NCI-H1694 treated with DMSO at 0.1 percent for 48 hours (cell line): Measurements from ENCODE around the gene FLII.
"Not testable (repeated sequence)": the region's sequence is repeated elsewhere in the genome, so short reads cannot be mapped to it uniquely, and the experiment has no call there.

Experiments
- DNase-seq: peaks from one replicate; lab custom pipeline; 2025; lab: John Stamatoyannopoulos, UW

The FLII gene

DNA sequence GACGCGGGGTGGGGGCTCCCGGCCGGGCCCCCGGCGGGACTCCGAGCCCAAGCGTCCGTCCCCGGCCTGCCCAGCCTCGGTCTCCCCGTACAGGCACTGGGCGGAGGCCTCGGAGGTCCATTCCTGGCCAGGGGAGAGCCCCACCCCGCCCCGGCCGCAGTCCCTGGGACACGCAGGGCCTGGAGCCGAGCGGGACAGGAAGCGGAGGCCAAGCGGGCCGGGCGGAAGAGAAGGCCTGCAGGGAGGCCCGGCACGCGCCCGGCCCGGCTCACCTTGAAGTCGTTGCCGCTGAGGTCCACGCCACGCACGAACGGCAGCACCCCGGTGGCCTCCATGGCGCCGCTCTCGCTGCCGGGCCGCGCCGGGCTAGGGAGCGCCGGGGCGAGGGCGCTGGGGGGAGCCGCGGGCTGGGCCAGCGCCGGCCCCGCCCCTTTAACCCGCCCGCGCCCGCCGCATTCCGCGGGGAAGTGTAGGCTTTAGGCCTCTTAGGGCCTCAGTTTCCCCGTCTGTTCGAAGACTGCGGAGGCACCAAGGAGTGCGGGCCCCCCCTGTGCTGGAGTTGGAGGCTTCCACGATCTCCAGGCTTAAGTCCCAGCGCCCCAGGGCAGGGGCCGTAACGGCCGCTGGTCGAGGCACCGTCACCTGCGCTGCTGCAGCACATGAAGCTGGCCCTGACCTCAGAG is at the start of gene FLII:
TSS of gene FLII (minus strand) at position 383 of the 683 bp plus-strand sequence. CDS start at position 335, 48 bp downstream.
- no peak for DNase-seq

DNA sequence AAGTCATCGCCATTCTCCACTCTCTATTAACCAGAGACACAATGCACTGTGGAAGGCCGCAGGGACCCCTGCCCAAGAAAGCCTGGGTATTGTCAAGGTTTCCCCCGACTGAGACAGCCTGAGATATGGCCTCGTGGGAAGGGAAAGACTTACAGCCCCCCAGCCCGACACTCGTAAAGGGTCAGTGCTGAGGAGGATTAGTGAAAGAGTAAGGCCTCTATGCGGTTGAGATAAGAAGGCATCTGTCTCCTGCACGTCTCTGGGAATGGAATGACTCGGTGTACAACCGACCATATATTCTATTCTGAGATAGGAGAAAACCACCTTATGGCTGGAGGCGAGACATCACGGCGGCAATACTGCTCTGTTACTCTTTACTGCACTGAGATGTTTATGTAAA is 44.7 kb upstream of the FLII start:
- not testable (repeated sequence) for DNase-seq

DNA sequence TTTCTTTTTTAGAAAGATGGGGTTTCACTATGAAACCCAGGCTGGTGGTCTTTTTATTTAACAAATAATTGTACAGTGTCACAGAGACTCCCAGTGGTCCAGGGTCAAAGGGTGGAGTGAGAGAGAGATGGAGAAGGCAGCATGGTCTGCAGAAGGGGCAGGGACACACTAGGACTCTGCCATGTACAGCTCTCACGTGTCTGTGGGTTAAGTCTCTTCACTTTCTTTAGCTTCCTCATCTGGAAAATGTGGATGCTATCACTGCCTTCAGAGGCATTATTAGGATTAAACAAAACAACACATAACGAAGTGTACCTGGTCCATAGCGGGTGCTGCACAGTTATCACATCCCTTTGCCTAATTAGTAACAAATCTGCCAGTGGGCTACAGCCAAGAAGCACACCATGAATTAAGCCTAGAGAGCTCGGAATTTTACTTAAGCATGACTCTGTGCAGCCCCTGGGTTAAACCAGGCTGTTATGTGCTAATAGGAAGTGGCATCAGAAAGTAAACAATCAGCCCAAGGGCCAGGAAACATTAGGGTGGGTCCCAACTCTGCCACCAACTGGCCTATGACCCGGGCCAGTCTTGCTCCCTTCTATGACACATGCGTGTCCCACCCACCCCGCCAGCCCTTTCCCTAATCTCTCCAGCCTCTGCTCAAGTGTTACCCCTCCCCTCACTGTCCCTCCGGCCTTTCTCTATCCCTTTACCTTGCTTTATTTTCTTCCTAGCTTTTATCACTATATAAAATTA is 42.4 kb upstream of the FLII start:
- DNase-seq, result no peak

DNA sequence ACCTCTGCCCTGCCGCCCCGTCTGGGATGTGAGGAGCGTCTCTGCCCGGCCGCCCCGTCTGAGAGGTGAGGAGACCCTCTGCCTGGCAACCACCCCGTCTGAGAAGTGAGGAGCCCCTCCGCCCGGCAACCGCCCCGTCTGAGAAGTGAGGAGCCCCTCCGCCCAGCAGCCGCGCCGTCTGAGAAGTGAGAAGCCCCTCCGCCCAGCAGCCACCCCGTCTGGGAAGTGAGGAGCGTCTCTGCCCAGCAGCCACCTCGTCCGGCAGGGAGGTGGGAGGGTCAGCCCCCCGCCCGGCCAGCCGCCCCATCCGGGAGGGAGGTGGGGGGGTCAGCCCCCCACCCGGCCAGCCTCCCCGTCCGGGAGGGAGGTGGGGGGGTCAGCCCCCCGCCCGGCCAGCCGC is 39.5 kb upstream of the FLII start:
- DNase-seq, result not testable (repeated sequence)

DNA sequence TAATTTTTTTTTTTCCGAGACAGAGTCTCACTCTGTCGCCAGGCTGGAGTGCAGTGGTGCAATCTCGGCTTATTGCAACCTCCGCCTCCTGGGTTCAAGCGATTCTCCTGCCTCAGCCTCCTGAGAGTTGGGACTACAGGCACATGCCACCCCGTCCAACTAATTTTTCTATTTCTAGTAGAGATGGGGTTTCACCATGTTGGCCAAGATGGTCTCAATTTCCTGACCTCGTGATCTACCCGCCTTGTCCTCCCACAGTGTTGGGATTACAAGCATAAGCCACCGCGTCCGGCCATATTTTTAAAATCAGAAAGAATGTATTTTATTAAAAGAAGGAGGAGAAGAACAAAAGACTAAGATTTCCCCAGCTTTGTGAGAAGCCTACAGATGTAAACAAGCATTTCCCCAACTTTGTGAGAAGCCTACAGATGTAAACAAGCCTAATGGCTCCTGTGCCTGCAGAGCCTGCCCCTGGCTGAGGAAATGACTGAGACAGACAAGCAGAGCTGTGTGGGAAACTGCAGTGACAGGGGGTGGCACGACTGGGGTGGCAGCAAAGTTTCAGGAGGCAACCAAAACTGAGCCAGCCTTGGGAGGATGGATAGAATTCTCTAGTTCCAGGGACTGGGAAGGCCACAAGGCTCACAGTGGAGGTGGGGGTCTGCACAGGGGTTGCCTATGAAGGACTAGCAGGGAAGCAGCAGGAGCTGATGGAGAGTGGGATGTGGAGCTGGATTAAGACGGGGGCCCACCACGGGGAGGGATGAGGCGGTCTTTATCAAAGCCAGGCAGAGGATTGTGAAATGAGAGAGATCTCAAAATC is 33.4 kb upstream of the FLII start:
- no peak for DNase-seq

DNA sequence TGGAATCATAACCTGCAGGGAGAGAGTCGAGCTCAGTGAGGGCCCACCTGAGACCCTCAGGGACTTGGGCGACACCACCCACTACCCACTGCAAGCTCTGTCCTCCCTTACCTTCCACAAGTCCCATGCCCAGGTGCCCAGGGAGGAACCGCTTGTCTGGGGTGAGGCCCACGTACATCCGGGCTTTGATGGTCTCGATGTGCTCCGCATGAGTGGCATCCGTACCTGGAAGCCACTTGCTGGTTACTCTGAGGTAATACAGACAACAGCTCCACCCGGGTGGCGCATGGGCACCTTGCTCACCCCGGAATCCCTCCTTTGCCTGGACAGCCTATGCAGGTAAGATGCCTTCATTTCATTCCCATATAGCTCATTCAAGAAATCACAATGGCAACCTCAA is 26.8 kb upstream of the FLII start:
- no peak for DNase-seq

DNA sequence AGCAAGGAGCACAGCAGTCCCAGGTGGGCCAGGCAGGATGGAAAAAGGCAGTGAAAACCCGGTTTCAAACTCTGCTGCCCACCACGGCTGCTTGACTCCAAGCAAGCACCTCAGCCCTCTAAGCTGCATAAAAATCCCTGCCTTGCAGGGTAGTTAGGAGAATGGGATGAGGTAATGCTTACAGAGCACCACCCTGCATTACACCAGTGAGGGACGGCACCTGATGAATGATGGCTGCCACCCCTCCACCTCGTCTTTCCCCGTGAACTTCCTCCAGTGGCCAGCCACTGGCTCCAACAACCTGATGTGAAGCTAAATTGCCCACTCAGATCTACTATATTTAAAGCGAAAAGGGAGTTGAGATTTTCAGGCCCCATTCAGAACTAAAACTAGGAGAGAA is 23.2 kb upstream of the FLII start:
- DNase-seq, result no peak

DNA sequence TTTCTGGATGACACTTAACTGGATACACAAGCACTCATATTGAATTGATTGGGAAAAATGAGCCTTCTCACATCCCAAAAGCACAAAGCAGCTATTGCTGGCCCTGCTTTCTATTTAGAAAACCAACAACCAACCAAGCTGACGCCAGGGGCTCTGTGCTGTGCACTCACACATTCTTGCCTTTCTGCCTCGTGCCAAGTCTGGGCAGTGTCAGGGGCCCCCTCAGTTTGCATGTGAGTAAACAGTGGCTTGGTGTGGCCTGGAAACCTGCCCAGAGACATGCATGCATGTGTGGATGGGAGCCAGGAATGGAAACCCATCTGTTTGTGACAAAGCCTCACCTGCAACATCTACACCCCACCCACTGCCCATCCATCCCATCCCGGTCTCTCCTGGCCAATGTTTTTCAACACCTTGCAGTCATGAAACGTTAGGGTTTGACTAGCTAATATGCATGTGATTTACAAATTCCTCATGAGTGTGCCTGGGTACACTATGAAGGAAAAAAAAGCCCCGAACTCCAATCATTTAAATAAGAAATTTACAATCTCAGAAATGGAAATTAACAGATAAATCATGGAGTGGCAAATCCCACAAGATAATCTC is 22.3 kb upstream of the FLII start:
- DNase-seq, result peak; percentile 30

DNA sequence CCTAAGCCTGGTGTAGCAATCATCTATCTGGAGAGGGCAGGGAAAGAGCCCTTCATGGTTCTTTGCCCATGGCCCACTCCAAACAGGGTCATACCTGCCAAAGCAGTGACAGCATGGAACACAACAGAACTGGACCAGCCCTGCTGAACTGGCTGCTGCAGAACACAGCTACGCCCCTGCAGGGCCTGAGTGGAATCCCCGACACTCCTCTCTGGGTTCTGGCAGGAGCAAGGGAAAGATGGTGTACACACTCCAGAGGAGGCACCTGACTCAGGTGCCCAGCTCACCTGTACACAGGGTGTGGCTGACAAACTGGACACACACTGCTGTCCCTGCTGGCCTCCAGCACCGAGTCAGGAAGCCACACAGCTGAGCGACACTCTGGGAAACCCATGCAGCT is 21.7 kb upstream of the FLII start:
- no peak for DNase-seq

DNA sequence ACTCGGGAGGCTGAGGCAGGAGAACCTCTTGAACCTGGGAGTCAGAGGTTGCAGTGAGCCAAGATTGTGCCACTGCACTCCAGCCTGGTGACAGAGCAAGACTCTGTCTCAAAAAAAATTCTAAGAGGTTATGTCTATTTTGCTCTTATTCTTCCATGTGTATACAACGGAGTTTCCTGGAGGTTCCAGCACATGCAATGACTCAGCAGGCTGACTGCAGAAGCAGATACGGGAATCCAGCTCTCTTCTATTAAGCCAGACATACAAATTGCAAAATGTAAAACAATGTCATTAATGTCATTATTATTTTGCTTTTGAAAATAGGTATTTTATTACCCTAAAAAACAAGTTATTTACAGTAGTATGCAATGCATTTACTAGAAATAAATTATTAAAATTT is 20.3 kb upstream of the FLII start:
- DNase-seq, result no peak

DNA sequence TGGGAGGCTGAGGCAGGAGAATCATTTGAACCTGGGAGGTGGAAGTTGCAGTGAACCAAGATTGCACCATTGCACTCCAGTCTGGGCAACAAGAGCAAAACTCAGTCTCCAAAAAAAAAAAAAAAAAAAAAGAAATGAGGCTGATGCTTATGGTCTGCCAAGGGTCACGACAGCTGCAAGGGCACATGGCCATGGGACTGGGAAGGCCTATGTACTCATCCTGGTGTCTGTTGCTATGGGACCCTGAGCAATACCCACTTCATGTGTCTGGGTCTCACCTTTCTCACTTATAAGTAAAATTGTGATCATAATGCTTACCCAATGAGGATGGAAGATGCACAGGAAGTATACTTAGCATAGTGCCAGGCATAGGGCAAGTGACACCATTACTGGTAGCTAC is 18.5 kb upstream of the FLII start:
- no peak for DNase-seq

DNA sequence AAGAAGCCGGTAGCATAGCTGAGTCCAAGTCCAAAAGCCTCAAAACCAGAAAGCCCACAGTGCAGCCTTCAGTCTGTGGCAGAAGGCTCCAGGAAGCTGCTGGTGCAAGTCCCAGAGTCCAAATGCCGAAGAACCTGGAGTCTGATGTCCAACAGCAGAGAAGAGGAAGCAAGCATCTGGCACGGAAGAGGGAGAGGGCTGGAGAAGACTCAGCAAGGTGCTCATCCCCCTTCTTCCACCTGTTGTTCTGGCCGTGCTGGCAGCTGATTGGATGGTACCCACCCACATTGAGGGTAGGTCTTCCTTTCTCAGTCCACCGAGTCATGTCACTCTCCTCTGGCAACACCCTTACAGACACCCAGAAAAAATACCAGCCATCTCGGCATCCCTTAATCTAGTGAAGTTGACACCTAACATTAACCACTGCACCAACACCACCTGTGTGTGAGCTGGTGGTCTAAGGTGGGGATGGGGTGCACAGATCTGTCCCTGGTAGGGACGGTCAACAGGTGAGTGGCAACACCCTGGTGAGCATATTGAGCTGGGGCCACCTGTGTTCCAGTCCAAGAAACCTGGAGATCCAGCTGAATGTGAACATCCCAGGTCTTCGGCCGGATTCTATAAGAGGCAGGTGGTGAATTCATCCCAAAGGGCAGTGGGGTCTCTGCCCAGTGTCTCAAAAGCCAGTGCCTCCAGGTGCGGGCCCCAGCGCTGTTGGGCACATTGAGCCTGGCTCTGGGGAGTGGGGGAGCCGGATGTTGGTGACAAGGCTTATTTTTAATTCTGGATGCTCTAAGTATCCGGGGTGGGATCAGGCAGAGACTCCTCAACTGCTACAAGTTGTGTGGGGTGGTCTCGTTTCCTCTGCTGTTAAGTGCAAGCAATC is 11.8 kb upstream of the FLII start:
- no peak for DNase-seq

DNA sequence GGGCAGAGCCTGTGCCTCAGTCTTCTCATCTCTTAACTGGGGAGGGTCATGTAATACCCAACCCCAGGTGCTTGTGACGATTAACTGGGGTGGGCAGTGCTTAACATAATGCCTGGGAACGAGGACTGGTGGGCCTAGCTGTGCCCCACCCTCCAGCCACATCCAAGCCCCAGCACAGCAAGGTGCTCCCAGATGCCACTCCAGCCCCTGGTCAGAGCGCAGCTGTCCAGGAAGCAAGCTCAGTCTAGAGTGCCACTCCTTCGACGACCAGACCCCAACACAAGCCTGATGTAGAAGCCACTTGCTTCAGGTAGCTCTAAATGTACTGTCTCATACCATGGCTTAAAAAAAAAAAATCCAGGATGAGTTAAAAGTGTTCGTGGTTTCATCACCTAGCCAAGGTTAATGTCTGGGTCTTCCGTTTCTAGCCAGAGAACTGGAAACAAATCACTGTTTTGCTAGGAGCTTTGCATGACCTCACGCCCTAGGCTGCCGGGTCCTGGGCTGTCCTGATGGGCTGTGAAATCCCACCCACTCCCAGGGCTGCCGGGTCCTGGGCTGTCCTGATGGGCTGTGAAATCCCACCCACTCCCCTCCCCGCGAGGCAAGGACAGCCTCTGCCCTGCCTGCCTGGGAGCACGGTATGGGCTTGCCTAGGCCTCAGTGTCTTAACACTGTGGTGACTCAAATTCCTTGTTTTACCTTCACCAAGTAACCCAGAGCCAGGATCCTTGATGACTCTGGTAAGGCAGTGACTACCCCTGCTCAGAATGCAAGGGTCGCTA is 9.6 kb upstream of the FLII start:
- no peak for DNase-seq

DNA sequence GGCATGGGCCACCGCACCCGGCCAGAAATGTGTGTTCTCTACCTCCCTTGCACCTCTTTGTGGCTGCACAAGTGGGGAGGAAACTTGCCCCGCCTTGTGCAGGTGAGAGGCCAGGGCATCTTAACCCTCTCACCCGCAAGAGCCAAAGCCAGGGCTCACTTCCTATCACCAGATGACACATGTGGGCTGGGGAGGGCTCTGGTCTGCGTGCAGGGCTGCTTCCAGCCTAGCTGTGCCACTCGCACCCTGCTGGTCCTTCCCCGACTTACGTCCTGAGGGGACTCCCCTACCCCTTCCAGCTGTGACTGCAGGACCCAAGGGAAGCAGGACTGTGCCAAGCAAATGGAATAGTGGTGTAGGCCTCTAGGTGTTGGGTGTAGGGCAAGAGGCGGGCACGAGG is 8.8 kb upstream of the FLII start:
- DNase-seq, result no peak

DNA sequence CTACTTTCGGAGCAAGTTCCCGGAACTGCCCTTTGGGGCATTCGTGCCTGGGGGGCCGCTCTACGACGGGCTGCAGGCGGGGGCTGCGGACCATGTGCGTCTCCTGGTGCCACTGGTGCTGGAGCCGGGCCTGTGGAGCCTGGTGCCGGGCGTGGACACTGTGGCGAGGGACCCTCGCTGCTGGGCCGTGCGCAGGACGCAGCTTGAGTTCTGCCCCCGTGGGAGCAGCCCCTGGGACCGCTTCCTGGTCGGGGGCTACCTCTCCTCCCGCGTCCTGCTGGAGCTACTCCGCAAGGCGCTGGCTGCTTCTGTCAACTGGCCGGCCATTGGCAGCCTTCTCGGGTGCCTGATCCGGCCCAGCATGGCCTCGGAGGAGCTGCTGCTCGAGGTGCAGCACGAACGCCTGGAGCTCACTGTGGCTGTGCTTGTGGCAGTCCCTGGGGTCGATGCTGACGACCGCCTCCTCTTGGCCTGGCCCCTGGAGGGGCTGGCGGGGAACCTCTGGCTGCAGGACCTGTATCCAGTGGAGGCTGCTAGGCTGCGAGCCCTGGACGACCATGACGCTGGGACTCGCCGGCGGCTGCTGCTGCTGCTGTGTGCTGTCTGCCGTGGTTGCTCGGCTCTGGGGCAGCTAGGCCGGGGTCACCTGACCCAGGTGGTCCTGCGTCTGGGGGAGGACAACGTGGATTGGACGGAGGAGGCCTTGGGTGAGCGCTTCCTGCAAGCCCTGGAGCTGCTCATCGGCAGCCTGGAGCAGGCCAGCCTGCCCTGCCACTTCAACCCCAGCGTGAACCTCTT is 5.5 kb upstream of the FLII start:
- DNase-seq, result no peak

DNA sequence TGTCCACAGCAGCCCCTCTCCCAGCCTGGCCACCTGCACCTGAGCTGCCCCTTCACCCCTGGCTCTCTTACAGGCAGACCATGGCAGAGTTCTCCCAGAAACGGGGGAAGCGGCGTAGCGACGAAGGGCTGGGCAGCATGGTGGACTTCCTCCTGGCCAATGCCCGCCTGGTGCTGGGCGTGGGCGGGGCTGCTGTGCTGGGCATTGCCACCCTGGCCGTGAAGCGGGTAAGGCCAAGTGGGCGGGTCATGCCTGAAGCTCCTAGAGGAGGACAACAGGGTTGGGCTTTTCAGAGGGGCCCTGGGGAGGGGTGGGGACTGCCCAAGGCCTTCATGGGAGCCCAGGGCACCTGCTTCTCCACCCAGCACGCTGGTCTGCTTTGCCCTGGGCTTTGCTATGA is 4.1 kb upstream of the FLII start:
- no peak for DNase-seq

DNA sequence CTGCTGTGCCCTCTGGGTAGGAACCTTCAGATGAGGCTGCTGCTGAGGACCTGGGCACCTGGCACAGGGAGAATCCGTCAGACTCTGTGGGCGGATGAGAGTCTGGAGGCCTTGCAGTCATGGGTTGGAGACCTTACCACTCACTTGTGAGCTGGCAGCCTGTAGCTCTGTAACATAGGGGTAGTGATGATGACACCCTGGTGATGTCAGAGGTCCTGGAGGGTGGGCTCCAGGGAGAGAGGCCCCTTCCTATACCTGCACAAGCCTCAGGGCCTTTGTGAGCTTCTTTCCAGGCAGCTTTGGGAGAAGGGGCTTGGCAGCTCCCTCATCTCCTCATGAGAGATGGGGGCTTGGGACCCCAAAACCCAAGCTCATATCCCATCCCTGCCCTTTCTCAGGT is 3.6 kb upstream of the FLII start:
- DNase-seq, result no peak

DNA sequence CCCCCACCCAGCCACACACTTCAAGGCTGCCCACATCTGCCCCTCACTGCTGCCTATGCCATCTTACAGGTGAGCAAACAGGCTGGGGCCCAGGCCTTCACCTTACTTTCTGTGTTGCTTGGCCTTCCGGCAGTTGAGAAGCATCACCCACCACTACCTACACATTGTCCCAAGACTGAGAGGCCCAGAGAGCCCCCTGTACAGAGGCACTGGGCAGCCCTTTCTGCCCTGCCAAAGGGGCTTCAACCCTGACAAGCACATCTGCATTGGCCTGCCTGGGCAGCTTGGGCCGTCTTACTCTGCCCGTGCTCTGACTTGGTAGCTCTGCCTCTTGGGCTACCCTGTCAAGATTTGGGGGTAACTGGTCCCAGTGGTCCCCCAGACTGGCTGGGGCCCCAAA is 3.1 kb upstream of the FLII start:
- no peak for DNase-seq

DNA sequence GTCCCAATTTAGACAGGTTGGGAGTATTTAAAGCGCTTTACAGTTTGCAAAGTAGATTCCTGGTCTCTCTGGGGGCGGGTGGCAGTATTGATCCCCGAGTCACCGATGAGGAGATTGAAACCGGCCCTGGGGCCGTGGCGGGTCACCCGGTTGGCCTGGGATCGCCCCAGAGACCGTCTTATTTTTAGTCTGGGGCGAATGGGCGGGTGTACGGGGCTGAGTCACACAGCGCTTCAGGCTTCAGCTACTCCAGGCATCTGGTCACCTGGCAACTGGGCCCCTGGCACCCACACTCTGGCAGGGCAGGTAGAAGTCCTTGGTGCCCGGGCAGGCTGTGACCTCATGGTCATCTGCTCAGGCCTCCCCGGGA is 2.6 kb upstream of the FLII start:
- no peak for DNase-seq
